ENCODE measurements around the gene EEA1. TPM values are rescaled to one million over a fixed set of nuclear protein-coding genes. Genes with fewer than 3 reads are reported as not detected.
A peak's percentile ranks its signal among the peaks of the same experiment; 100 is the strongest.

Gene EEA1
- polyA plus RNA-seq, 2 of the 4 experiments (the other 2 are of a cell fraction): 6.6 to 8.1 TPM

- TF ChIP-seq PBX3 (IDR thresholded peaks at IDR 0.05): no peak
- no peak for TF ChIP-seq TP53 (CRISPR knock-in tag; IDR thresholded peaks at IDR 0.05)
- no peak for TF ChIP-seq ELK1 (IDR thresholded peaks at IDR 0.05; ENCODE audit: low read depth, low read length)
- TF ChIP-seq KDM5A (IDR thresholded peaks at IDR 0.05): no peak
- no peak for TF ChIP-seq MAFK (IDR thresholded peaks at IDR 0.05; ENCODE audit: partially characterized antibody)
- TF ChIP-seq CBX8 (IDR thresholded peaks at IDR 0.05): no peak
Observed at GRCh38 chr12:92854344-92854743, 74.8 kb downstream of the EEA1 start (continued).

DNA sequence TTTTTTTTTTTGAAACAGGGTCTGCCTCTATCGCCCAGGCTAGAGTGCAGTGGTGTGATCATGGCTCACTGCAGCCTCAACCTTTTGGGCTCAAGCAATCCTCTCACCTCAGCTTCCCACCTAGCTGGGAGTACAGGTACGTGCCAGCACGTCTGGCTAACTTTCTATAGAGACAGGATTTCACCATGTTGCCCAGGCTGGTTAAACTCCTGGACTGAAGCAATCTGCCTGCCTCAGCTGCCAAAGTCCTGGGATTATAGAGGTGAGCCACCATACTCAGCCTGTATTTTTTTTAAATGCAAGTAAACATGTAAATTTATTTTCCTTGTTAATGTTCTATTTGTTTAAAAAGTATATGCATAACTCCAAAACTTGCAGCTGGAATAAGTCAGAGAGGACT, 80.4 kb downstream of the EEA1 start:
- 88% methylated on average over 3 of the region's 3 CpGs for WGBS (ENCODE audit: missing lambda C conversion rate)
- no peak for FAIRE-seq
- ChIA-PET CTCF (interaction anchor here (1.5 kb wide), 1 partner anchor 10 kb away, joined by 3 read pairs; no protein-coding TSS in a partner anchor), POLR2A (no interaction called here)
- Histone ChIP-seq H3K27ac (no peak overlapping the region), H3K4me3 (no peak overlapping the region), H3K4me1 (peaks cover 16% of the 10 kb centered on the region; the same call in 2 of the 3 replicates), H3K4me2 (no peak overlapping the region), H3K9me3 (no peaks in the 10 kb centered on the region)
- no peak for ATAC-seq
- DNase-seq (ENCODE audit: low read depth in 1 of 2, low spot score in 1 of 2): no peak
- TF ChIP-seq BCL3 (IDR thresholded peaks at IDR 0.05): no peak
- no peak for TF ChIP-seq CBX8 (IDR thresholded peaks at IDR 0.05)
- no peak for TF ChIP-seq KDM1A (IDR thresholded peaks at IDR 0.05; ENCODE audit: low read depth)
- TF ChIP-seq, protein P1, sequence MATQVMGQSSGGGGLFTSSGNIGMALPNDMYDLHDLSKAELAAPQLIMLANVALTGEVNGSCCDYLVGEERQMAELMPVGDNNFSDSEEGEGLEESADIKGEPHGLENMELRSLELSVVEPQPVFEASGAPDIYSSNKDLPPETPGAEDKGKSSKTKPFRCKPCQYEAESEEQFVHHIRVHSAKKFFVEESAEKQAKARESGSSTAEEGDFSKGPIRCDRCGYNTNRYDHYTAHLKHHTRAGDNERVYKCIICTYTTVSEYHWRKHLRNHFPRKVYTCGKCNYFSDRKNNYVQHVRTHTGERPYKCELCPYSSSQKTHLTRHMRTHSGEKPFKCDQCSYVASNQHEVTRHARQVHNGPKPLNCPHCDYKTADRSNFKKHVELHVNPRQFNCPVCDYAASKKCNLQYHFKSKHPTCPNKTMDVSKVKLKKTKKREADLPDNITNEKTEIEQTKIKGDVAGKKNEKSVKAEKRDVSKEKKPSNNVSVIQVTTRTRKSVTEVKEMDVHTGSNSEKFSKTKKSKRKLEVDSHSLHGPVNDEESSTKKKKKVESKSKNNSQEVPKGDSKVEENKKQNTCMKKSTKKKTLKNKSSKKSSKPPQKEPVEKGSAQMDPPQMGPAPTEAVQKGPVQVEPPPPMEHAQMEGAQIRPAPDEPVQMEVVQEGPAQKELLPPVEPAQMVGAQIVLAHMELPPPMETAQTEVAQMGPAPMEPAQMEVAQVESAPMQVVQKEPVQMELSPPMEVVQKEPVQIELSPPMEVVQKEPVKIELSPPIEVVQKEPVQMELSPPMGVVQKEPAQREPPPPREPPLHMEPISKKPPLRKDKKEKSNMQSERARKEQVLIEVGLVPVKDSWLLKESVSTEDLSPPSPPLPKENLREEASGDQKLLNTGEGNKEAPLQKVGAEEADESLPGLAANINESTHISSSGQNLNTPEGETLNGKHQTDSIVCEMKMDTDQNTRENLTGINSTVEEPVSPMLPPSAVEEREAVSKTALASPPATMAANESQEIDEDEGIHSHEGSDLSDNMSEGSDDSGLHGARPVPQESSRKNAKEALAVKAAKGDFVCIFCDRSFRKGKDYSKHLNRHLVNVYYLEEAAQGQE (IDR thresholded peaks at IDR 0.05): no peak
- no peak for TF ChIP-seq FOSB (CRISPR knock-in tag; IDR thresholded peaks at IDR 0.05)
- TF ChIP-seq MAFK (IDR thresholded peaks at IDR 0.05; ENCODE audit: partially characterized antibody): no peak

- WGBS (ENCODE audit: missing lambda C conversion rate): 76% methylated on average over 1 of the region's 1 CpG
- H3K4me2 ChIP-seq: no peak overlapping the region
- no peak for TF ChIP-seq EP300 (IDR thresholded peaks at IDR 0.05)
- TF ChIP-seq ZC3H11A (IDR thresholded peaks at IDR 0.05): no peak
- H3K4me3 ChIP-seq: no peak overlapping the region
- H3K27ac ChIP-seq: no peak overlapping the region
- POLR2A ChIA-PET: no interaction called here
- CTCF ChIA-PET: interaction anchor here (0.6 to 1.4 kb wide), 3 partner anchors 80 to 573 kb away, joined by 3 to 6 read pairs (median 3); no protein-coding TSS in a partner anchor
- ATAC-seq (no peak), DNase-seq (ENCODE audit: low read depth in 1 of 2, low spot score in 1 of 2) (no peak), FAIRE-seq (peak; percentile 51)
- no peaks in the 10 kb centered on the region for H3K9me3 ChIP-seq
- H3K4me1 ChIP-seq: peaks cover 16% of the 10 kb centered on the region; the same call in 2 of the 3 replicates
Observed at GRCh38 chr12:92847368-92847767, 81.7 kb downstream of the EEA1 start.

DNA sequence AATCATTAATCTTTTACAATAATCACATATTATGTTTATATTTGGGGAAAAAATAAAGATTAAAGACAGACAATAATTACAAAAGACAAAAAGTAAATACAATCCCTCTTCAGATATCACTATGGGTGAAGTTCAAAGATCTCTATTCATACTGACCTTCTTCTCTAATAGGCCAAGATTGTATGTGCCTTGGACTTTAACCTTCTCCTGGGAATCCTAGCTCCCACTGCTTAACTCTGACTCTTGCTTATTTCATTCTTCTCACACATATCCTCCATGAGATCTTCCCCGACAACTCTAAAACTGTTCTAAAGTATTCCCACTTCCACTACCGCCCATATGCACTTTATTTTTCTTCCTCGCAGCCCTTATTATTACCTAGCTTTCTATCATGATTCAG, 83.8 kb downstream of the EEA1 start:
- H3K4me1 ChIP-seq: peaks cover 16% of the 10 kb centered on the region; the same call in 2 of the 3 replicates
- CTCF ChIA-PET: interaction anchor here (1.2 kb wide), 2 partner anchors 18 to 142 kb away, joined by 3 to 4 read pairs; no protein-coding TSS in a partner anchor
- POLR2A ChIA-PET: no interaction called here
- 98% methylated on average over 3 of the region's 3 CpGs for WGBS (ENCODE audit: missing lambda C conversion rate)
- H3K4me3 ChIP-seq: no peak overlapping the region
- ATAC-seq (no peak), DNase-seq (ENCODE audit: low read depth in 1 of 2, low spot score in 1 of 2) (no peak), FAIRE-seq (no peak)
- TF ChIP-seq HDAC2 (IDR thresholded peaks at IDR 0.05) (no peak), CHD2 (IDR thresholded peaks at IDR 0.05; ENCODE audit: low read length, partially characterized antibody) (no peak), KDM1A (IDR thresholded peaks at IDR 0.05; ENCODE audit: low read depth) (no peak), CBX2 (IDR thresholded peaks at IDR 0.05; ENCODE audit: borderline replicate concordance, low read depth) (no peak), TP53 (CRISPR knock-in tag; IDR thresholded peaks at IDR 0.05) (no peak)
- H3K9me3 ChIP-seq: peaks cover 5% of the 10 kb centered on the region; the same call in 2 of the 3 replicates
- H3K4me2 ChIP-seq: no peak overlapping the region
- H3K27ac ChIP-seq: no peak overlapping the region

Measured in A549 (cell line).